Measurements from ENCODE around the gene NOVA1. TPM values are rescaled to one million over a fixed set of nuclear protein-coding genes. Genes with fewer than 3 reads are reported as not detected.

The NOVA1 gene
- total and polyA plus RNA-seq, 2 donors (not counting 3 experiments of a cell fraction or from before 2014, with no cell fraction given): 2.7 to 3.3 TPM

DNA sequence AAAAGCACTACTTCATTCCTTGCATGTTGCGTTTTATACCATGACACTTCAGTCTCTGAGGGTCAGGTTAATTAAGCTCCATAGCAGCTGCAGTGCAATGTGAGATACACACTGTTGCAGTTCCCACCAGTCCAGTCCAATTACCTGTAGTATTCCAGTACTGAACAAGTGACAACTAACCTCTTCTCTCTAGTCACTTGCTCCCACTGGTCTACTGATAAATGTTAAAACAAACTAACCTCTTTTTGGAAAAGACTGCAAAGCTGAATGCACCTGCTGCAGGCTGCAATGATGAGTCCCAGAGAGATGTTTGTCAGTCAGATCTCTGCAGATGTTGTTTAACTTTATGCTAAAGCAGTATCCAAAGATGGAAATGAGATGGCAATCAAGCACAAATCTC is 7.9 kb downstream of the NOVA1 start:
- Histone ChIP-seq H4K20me1 (replicated peaks; ENCODE audit: control insufficient read depth, extremely low read depth, insufficient read depth, low read length) (no peaks in the 10 kb centered on the region), H3K9me3 (replicated peaks; ENCODE audit: control insufficient read depth, insufficient read depth, low read length) (no peaks in the 10 kb centered on the region), H3K9me1 (replicated peaks; ENCODE audit: control insufficient read depth, extremely low read depth, insufficient read depth, low read length) (no peaks in the 10 kb centered on the region), H3K79me2 (ENCODE audit: control insufficient read depth, insufficient read depth, low read length) (no peaks in the 10 kb centered on the region), H3K4me3 (replicated peaks in 1 of 3; ENCODE audit: insufficient read depth in 1 of 3, low read depth in 1 of 3, low read length in 3 of 3) (no peak overlapping the region), H3K36me3 (ENCODE audit: control insufficient read depth in 2 of 2, extremely low read depth in 1 of 2, insufficient read depth in 2 of 2, low read length in 2 of 2) (no peaks in the 10 kb centered on the region), H3K4me1 (ENCODE audit: control insufficient read depth, extremely low read depth, insufficient read depth, low read length) (no peaks in the 10 kb centered on the region), H2AFZ (ENCODE audit: low read depth, low read length) (no peak overlapping the region), H3K4me2 (ENCODE audit: insufficient read depth, low read length) (no peak overlapping the region), H3K27me3 (ENCODE audit: control insufficient read depth in 2 of 2, insufficient read depth in 2 of 2, low read length in 2 of 2) (no peaks in the 10 kb centered on the region), H3K9ac (replicated peaks; ENCODE audit: extremely low read depth, insufficient read depth, low read length) (no peak overlapping the region), H3K27ac (ENCODE audit: insufficient read depth, low read depth, low read length) (no peak overlapping the region)
- ChIA-PET CTCF (interaction anchor here (1.0 to 1.2 kb wide), 3 partner anchors 9 to 12 kb away, joined by 3 to 4 read pairs (median 3); no protein-coding TSS in a partner anchor), POLR2A (no interaction called here)
- no TSS peak for BruUV-seq (replicated peaks)
- FAIRE-seq (no peak), DNase-seq (ENCODE audit: low read depth, low spot score) (no peak)
- TF ChIP-seq, protein P1, sequence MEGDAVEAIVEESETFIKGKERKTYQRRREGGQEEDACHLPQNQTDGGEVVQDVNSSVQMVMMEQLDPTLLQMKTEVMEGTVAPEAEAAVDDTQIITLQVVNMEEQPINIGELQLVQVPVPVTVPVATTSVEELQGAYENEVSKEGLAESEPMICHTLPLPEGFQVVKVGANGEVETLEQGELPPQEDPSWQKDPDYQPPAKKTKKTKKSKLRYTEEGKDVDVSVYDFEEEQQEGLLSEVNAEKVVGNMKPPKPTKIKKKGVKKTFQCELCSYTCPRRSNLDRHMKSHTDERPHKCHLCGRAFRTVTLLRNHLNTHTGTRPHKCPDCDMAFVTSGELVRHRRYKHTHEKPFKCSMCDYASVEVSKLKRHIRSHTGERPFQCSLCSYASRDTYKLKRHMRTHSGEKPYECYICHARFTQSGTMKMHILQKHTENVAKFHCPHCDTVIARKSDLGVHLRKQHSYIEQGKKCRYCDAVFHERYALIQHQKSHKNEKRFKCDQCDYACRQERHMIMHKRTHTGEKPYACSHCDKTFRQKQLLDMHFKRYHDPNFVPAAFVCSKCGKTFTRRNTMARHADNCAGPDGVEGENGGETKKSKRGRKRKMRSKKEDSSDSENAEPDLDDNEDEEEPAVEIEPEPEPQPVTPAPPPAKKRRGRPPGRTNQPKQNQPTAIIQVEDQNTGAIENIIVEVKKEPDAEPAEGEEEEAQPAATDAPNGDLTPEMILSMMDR (IDR thresholded peaks at IDR 0.05; ENCODE audit: extremely low read depth in 1 of 2, insufficient read depth in 1 of 2, low read depth in 1 of 2, low read length in 2 of 2): no peak
- TF ChIP-seq POLR2A (IDR thresholded peaks at IDR 0.05; ENCODE audit: low read depth, low read length) (no peak), POLR2AphosphoS5 (IDR thresholded peaks at IDR 0.05; ENCODE audit: insufficient read depth, low read depth, low read length) (no peak), FOS (IDR thresholded peaks at IDR 0.05; ENCODE audit: borderline replicate concordance, insufficient read depth, low read length) (no peak), MAX (IDR thresholded peaks at IDR 0.05; ENCODE audit: insufficient read depth, insufficient read length) (no peak), MYC (IDR thresholded peaks at IDR 0.05; ENCODE audit: low read depth, low read length) (no peak), EZH2 (IDR thresholded peaks at IDR 0.05; ENCODE audit: borderline replicate concordance, low read depth, low read length, severe bottlenecking) (no peak), JUN (IDR thresholded peaks at IDR 0.05; ENCODE audit: borderline replicate concordance, insufficient read depth, insufficient read length, low read depth) (no peak), GATA2 (IDR thresholded peaks at IDR 0.05; ENCODE audit: insufficient read depth, insufficient read length, low read depth, low read length) (no peak)
- intact Hi-C loops (cut with micrococcal nuclease): loop anchor here (10.0 kb wide), 1 partner anchor 935 kb away; no protein-coding TSS in a partner anchor
- dilution Hi-C loops (cut with MboI; ENCODE audit: extremely low pct_ligation_motif_present, low sequenced_read_pairs): no loop called here

Measured in endothelial cell of umbilical vein (primary cell).